ENCODE results near the gene ORMDL2.

- TF ChIP-seq POLR2AphosphoS5 (IDR thresholded peaks at IDR 0.05) (no peak), CTCF (IDR thresholded peaks at IDR 0.05) (no peak), EP300 (IDR thresholded peaks at IDR 0.05) (no peak), POLR2A (IDR thresholded peaks at IDR 0.05; ENCODE audit: low read depth) (no peak)
Observed at GRCh38 chr12:55844961-55845360, 27.1 kb downstream of the ORMDL2 start.

Measured in esophagus muscularis mucosa (tissue), 4 donors.